HAP-1 (cell line): ENCODE measurements around the gene ASIC5.
A peak's percentile ranks its signal among the peaks of the same experiment; 100 is the strongest.
"Not testable (repeated sequence)": the region's sequence is repeated elsewhere in the genome, so short reads cannot be mapped to it uniquely, and the experiment has no call there.

Source experiments
- DNase-seq, 2 experiments: peaks; one replicate each; pipeline ENCODE4 v3.0.0-alpha.2; 2016 to 2020; ENCODE audit warnings: low spot score in 2 of 2
- H3K27me3 ChIP-seq: fragments of 250-450 bp; sonication (Bioruptor Pico); 2 replicates; pipeline ENCODE4 v1.5.1; 2020; ENCODE audit warnings: low read depth, mild to moderate bottlenecking, moderate library complexity
- H3K36me3 ChIP-seq: fragments of 250-450 bp; sonication (Bioruptor Pico); replicated peaks from 2 replicates; pipeline ENCODE4 v1.5.1; 2020; ENCODE audit warnings: mild to moderate bottlenecking
- H3K4me1 ChIP-seq: fragments of 250-450 bp; sonication (Bioruptor Pico); 2 replicates; pipeline ENCODE4 v1.5.1; 2020; ENCODE audit warnings: mild to moderate bottlenecking
- H3K4me3 ChIP-seq: fragments of 250-450 bp; sonication (Bioruptor Pico); 2 replicates; pipeline ENCODE4 v1.5.1; 2020; ENCODE audit warnings: mild to moderate bottlenecking, moderate library complexity
- H3K9me3 ChIP-seq: fragments of 250-450 bp; sonication (Bioruptor Pico); 2 replicates; pipeline ENCODE4 v1.5.1; 2020; ENCODE audit warnings: mild to moderate bottlenecking, moderate library complexity
- in situ Hi-C: fragments of 300-500 bp; cut with MboI; formaldehyde crosslinking; loops from 3 replicates; pipeline ENCODE4 v1.14.3; 2020; ENCODE audit warnings: low sequenced_read_pairs, inconsistent platforms, mixed read lengths

ASIC5 gene

DNA sequence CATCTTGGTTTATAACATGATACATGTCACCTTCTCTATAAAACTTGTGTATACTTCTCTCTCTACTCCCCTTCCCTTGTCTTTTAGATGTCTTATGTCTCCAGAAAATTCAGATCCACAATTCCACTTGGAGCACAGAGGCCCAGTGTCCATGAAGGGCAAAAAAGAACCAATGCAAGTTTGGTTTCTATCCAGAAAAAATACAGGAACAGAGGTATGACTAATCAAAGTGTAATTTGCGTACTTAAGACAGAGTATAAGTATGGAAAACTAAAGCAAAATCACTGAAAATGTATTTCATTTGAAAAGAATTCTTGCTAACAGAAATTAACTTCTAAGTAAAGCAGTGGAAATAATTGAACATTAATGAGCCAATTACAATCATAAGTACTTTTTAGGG is 61.1 kb downstream of the ASIC5 start:
- no peaks in the 10 kb centered on the region for H3K9me3 ChIP-seq
- H3K4me1 ChIP-seq, result no peaks in the 10 kb centered on the region
- H3K27me3 ChIP-seq, result no peaks in the 10 kb centered on the region
- in situ Hi-C loops, result no loop called here
- no peaks in the 10 kb centered on the region for H3K36me3 ChIP-seq
- no peak overlapping the region for H3K4me3 ChIP-seq
- DNase-seq, result no peak

DNA sequence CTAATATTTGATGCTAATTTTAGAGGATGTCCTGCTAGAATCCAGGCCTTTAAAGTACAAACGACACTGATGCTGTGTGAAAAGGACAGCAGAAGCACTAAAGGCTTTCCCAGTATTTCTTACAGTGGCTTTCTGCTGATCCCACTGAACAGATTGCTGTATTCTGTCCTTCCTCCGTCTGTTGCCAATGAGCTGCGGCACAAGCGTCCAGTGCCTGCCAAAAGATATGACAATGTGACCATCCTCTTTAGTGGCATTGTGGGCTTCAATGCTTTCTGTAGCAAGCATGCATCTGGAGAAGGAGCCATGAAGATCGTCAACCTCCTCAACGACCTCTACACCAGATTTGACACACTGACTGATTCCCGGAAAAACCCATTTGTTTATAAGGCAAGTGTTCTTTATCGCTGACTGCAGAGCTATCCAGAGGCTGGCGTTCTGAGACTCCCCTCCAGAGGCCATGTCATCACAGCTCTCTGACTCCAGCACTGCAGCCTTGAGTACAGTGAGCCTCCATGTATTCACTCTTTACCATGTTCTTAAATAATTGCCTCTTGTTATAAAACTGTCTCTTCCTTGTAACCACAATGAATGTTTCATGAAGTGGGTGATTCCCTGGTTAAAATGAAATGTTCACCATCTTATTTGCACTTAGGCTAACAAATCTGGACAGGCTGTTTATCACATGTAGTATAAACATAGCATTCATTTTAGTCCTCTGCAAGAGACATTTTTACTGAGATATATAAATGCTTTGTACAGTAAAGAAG is 63.7 kb downstream of the ASIC5 start:
- in situ Hi-C loops, result no loop called here
- no peaks in the 10 kb centered on the region for H3K27me3 ChIP-seq

DNA sequence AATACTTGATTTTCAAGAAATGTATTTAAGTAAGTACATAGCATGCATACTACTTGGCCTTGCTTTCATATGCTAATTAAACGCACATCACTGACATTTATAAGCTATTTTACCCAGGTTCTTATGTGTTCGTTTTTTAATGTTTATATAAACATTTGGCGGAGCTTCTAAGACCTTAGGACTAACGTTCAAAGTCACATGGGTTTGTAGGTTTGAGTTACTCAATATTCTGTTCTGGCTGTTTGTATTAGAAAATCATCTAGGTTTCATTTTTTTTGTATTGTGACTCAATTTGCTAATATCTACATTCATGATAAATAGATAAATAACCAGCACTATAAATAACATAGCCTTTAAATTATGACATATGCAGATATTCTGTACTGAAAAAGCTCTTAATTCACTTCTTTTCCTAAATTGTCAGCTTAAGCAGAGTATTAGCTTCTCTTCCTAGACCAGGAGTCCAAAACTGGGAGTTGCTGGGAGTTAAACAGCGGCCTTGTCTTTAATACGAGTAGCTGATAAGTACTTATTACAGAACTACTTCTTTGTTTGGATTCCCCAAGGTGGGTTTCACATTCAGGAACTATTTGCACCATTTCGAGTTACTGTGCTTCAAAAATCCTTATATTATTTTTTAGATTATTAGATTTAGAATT is 65.3 kb downstream of the ASIC5 start:
- no peaks in the 10 kb centered on the region for H3K36me3 ChIP-seq
- in situ Hi-C loops, result no loop called here
- no peak for DNase-seq

More for the DNA sequence above, 63.7 kb downstream of the ASIC5 start:
- H3K36me3 ChIP-seq, result no peaks in the 10 kb centered on the region
- no peaks in the 10 kb centered on the region for H3K9me3 ChIP-seq
- H3K4me1 ChIP-seq, result no peaks in the 10 kb centered on the region
- no peak for DNase-seq
- H3K4me3 ChIP-seq, result no peak overlapping the region

DNA sequence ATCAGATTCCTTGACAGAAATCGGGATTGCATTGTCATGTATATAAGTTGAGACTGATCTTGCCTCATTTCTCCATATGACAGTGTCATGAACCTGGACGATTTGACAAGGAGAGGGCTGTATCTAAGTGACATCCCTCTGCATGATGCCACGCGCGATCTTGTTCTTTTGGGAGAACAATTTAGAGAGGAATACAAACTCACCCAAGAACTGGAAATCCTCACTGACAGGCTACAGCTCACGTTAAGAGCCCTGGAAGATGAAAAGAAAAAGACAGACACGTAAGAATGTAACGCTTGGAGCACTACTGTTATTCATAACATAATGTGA is 66.3 kb downstream of the ASIC5 start:
- in situ Hi-C loops, result loop anchor here (25.0 kb wide), 1 partner anchor 387 kb away; no protein-coding TSS in a partner anchor
- no peak overlapping the region for H3K4me3 ChIP-seq
- DNase-seq, result no peak
- H3K36me3 ChIP-seq, result no peaks in the 10 kb centered on the region
- H3K9me3 ChIP-seq, result no peaks in the 10 kb centered on the region
- H3K4me1 ChIP-seq, result no peaks in the 10 kb centered on the region; the same call in 1 of the 2 replicates
- no peaks in the 10 kb centered on the region for H3K27me3 ChIP-seq

More for the DNA sequence above, 65.3 kb downstream of the ASIC5 start:
- no peaks in the 10 kb centered on the region for H3K9me3 ChIP-seq
- no peaks in the 10 kb centered on the region for H3K27me3 ChIP-seq
- no peaks in the 10 kb centered on the region for H3K4me1 ChIP-seq
- no peak overlapping the region for H3K4me3 ChIP-seq

DNA sequence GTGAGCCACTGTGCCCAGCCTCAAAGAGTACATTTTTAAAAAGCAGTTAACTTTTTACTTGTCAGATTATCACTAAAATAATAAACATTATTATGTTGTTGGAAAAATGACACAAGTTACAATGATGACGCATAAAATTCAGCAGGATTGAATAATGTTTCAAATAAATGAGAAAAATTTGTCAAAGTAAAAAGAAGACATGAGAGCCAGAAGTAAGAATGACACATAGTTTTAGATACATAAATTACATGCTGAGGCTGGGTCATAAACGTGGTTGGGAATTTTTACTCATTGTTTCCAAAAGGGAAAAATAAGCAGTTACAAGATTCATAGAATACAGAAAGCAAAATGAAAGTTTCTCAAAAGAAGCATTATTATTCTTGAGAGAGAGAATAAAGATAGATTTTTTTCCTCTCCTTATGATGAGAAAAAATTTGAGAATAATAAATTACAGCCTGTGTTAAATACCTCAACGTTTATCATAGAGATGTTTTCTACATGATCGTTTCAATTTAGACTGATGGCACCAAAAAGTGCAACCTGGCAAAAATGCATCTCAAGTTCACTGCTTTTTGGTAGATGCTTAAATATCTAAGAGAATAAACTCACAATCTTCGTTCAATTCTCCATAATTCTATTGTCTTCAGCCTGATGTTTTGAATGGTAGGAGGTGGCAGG is 66.8 kb downstream of the ASIC5 start:
- Histone ChIP-seq H3K9me3 (no peaks in the 10 kb centered on the region), H3K36me3 (no peaks in the 10 kb centered on the region), H3K27me3 (no peaks in the 10 kb centered on the region), H3K4me3 (no peak overlapping the region), H3K4me1 (no peaks in the 10 kb centered on the region; the same call in 1 of the 2 replicates)
- in situ Hi-C loops, result loop anchor here (25.0 kb wide), 1 partner anchor 387 kb away; no protein-coding TSS in a partner anchor
- no peak for DNase-seq

DNA sequence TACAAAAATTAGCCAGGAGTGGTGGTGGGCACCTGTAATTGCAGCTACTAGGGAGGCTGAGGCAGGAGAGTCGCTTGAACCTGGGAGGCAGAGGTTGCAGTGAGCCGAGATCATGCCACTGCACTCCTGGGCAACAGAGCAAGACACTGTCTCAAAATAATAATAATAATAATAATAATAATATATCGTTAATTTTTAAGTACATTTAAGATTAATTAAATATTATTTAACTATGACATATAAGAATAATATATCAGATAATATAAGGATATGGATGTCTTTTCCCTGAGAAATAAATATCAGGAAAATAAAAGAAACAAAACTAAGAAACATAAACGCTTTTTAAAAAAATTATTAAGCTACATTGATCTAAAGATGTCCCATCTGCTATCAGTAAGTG is 68.5 kb downstream of the ASIC5 start:
- in situ Hi-C loops, result loop anchor here (25.0 kb wide), 1 partner anchor 385 kb away; no protein-coding TSS in a partner anchor
- H3K27me3 ChIP-seq, H3K4me3 ChIP-seq, H3K36me3 ChIP-seq, H3K9me3 ChIP-seq, DNase-seq, H3K4me1 ChIP-seq: not testable (repeated sequence)

DNA sequence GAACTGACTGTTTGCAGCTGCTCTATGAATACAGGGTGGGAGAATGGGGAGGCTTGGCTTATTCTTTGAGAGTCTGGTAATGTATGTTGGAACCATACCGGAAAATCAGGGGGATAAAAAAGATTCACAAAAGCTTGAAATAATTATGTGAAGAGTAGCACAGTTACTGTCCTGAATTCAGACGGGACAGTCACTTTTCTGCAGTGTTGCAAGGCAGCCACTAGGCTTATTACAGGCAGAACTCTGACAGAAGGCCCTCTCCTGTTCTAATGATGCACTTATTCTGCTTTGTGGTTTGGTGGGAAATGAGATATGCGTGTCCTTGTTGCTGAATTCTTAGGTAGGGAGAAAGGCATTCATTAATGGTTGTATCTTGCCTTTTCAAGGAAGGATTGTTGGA is 70.1 kb downstream of the ASIC5 start:
- no peaks in the 10 kb centered on the region for H3K27me3 ChIP-seq
- H3K4me3 ChIP-seq, result no peak overlapping the region
- no peaks in the 10 kb centered on the region; the same call in 1 of the 2 replicates for H3K4me1 ChIP-seq
- peak; percentile 23 to 38 for DNase-seq
- in situ Hi-C loops, result loop anchor here (25.0 kb wide), 1 partner anchor 384 kb away; no protein-coding TSS in a partner anchor
- no peaks in the 10 kb centered on the region for H3K9me3 ChIP-seq
- H3K36me3 ChIP-seq, result no peaks in the 10 kb centered on the region

DNA sequence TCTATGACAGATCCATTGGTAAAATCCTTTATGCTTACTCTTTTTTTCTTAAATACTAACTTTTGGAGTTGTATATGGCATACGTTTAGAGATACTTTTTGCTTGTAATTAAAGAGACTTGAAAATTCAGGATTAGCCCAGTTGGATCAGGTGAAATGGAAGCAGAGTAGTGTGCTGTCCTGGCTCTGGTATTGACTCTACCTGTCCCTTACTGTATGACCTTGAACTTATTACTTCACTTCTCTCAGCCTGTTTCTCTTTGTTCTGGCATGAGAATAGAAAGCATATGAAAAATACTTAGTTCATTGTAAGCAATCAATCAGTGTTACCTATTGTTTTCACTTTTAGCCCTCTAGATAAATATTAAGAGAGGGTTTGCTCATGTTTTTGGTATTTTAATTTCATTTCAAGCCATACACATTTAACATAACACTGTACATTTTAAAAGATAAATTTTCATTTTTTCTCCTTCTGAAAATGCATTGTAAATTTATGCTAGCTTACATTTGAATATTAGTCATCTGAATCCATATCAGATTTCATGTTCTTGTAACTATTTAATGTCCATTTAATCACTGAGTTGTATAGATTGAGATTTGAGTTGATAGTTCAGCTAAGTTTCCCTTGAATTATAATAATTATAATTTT is 71.4 kb downstream of the ASIC5 start:
- no peaks in the 10 kb centered on the region for H3K27me3 ChIP-seq
- DNase-seq, result no peak
- no peaks in the 10 kb centered on the region; the same call in 1 of the 2 replicates for H3K4me1 ChIP-seq
- H3K36me3 ChIP-seq, result no peaks in the 10 kb centered on the region
- no peak overlapping the region for H3K4me3 ChIP-seq
- no peaks in the 10 kb centered on the region for H3K9me3 ChIP-seq
- in situ Hi-C loops, result loop anchor here (25.0 kb wide), 1 partner anchor 382 kb away; no protein-coding TSS in a partner anchor

DNA sequence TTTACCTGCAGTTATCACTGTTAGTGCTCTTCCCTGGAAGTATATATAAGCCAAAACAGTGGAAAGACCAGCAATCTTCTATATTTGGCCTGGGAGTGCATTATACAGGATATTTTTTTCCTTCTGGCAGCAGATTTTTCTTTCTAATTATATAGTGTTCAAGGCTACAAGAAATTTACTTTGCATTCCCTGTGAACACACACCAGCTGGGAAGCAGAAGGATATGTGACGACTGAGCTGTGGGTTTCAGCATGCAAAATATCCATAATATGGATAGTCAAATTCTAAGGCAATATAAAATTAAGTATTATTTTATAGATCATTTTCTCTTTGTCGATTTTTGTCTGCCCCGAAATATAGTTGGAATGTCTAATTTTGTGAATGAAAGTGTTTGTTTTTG is 76.1 kb downstream of the ASIC5 start:
- Histone ChIP-seq H3K9me3 (no peaks in the 10 kb centered on the region), H3K4me3 (no peak overlapping the region), H3K4me1 (no peaks in the 10 kb centered on the region; the same call in 1 of the 2 replicates), H3K36me3 (no peaks in the 10 kb centered on the region), H3K27me3 (no peaks in the 10 kb centered on the region)
- no peak for DNase-seq
- in situ Hi-C loops, result loop anchor here (25.0 kb wide), 1 partner anchor 378 kb away; no protein-coding TSS in a partner anchor

DNA sequence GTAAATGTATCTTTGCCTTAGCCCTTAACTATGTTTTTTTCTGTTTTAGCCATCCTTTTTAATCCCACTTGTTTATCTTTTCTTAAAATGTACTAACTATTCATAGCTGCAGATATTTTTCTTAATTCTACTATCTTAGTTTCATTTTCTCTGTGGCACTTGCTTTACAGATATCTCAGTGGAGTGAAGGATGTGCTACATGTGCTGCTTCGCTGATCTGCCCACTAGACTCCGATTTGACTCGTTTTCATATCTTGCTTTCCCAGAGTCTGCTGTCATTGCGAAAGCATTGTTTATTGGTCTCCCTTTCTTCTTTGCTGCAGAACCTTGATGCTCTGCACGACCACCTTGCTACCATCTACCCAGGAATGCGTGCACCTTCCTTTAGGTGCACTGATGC is 76.7 kb downstream of the ASIC5 start:
- Histone ChIP-seq H3K36me3 (no peaks in the 10 kb centered on the region), H3K4me3 (no peak overlapping the region), H3K27me3 (no peaks in the 10 kb centered on the region), H3K4me1 (no peaks in the 10 kb centered on the region), H3K9me3 (no peaks in the 10 kb centered on the region)
- in situ Hi-C loops, result loop anchor here (25.0 kb wide), 1 partner anchor 377 kb away; no protein-coding TSS in a partner anchor
- DNase-seq, result no peak

DNA sequence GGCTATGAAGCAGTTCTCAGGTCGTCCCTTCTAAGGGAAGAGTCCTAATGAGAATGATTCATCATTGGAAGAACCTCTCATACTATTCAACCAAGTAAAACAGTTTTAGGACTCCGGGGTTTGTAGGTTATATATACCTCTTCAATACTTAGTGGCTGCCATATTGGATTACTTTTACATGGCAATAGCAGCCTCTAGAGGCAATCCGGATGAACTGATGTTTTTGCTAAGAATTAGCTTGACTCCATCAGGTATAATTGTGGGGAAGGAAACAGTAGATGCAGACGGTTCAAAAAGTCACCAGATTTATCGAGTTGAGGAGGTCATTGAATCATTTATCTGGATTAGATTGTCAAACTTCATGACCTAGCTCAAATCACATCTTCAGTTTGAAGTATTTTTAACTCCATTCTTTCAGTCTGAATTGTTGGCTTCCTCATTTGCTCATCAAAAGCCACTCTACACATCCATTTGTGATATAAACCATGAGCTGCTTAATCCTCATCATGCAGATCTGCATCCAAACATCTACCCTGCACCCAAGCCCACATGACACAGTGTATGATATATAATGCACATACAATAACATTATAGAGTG is 78.9 kb downstream of the ASIC5 start:
- Histone ChIP-seq H3K4me3 (no peak overlapping the region), H3K36me3 (no peaks in the 10 kb centered on the region), H3K4me1 (no peaks in the 10 kb centered on the region), H3K27me3 (no peaks in the 10 kb centered on the region), H3K9me3 (no peaks in the 10 kb centered on the region)
- peak; percentile 31 to 62 for DNase-seq
- in situ Hi-C loops, result loop anchor here (25.0 kb wide), 1 partner anchor 375 kb away; no protein-coding TSS in a partner anchor

DNA sequence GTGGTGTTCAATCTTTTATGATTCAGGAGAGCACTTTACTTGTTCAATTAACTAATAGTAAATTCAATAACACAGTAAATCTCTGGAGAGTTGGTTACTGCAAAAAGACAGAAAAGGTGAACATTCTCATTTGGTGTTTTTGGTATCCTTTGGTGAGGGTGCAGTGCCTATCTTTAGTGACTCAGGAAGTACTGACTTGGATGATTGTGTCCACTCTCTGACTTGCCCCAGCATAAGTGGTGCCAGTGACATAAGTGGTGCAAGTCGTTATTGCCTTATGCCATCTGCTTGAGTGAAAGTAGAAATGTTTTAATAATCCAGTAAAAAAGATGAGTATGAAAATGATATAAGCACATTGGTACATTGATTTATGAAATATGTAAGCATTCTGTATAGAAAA is 80.2 kb downstream of the ASIC5 start:
- Histone ChIP-seq H3K4me3 (no peak overlapping the region), H3K36me3 (no peaks in the 10 kb centered on the region), H3K4me1 (no peaks in the 10 kb centered on the region), H3K27me3 (no peaks in the 10 kb centered on the region), H3K9me3 (no peaks in the 10 kb centered on the region)
- DNase-seq, result no peak
- in situ Hi-C loops, result loop anchor here (25.0 kb wide), 1 partner anchor 374 kb away; no protein-coding TSS in a partner anchor

DNA sequence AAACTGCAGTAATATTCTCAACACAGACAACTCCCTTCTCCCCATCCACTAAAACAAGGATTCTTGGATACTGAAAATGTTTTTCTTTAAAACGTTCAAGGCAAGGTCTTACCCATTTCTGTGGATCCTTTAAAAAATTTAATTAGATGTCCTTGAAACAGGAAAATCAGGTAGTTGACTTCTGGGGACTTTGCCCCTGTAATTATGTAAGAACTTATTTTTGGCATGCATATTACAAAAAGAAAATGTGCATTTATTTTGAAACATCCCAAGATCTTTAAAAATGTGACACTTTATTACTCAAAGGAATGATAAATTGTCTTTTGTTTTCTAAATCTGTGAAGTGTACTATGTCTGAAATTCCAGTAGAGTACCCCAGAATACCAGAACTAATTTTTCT is 81.4 kb downstream of the ASIC5 start:
- Histone ChIP-seq H3K36me3 (no peaks in the 10 kb centered on the region), H3K9me3 (no peaks in the 10 kb centered on the region), H3K4me3 (no peak overlapping the region), H3K4me1 (no peaks in the 10 kb centered on the region), H3K27me3 (no peaks in the 10 kb centered on the region)
- in situ Hi-C loops, result loop anchor here (25.0 kb wide), 1 partner anchor 372 kb away; no protein-coding TSS in a partner anchor
- no peak for DNase-seq
